ENCODE results near the gene TTC29.

DNA sequence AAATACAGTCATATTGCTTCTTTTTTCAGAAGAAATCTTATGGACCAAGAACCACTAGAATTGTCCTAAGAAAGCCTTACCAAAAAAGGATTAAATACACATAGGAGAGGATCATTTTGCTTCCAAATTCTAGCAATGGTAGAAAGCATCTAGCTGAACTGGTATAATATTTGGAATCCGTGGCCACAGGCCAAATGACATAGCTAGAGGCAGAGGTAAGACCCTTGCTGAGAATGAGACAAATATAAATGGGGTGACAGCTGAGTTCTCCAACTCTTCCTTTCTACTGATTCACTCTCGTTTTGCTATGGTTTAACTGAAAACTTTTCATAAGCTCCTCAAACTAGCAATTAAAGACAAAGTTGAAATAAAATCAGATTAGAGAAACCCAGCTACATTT is 150.0 kb downstream of the TTC29 start:
- TF ChIP-seq CTCF (IDR thresholded peaks at IDR 0.05) (no peak), ELF1 (IDR thresholded peaks at IDR 0.05) (no peak), TCF12 (IDR thresholded peaks at IDR 0.05) (no peak), RAD21 (IDR thresholded peaks at IDR 0.05; ENCODE audit: low read length) (no peak), YY1 (IDR thresholded peaks at IDR 0.05; ENCODE audit: low read depth) (no peak), EZH2phosphoT487 (IDR thresholded peaks at IDR 0.05; ENCODE audit: borderline replicate concordance, low read depth) (no peak)
- TF ChIP-seq, protein P1, sequence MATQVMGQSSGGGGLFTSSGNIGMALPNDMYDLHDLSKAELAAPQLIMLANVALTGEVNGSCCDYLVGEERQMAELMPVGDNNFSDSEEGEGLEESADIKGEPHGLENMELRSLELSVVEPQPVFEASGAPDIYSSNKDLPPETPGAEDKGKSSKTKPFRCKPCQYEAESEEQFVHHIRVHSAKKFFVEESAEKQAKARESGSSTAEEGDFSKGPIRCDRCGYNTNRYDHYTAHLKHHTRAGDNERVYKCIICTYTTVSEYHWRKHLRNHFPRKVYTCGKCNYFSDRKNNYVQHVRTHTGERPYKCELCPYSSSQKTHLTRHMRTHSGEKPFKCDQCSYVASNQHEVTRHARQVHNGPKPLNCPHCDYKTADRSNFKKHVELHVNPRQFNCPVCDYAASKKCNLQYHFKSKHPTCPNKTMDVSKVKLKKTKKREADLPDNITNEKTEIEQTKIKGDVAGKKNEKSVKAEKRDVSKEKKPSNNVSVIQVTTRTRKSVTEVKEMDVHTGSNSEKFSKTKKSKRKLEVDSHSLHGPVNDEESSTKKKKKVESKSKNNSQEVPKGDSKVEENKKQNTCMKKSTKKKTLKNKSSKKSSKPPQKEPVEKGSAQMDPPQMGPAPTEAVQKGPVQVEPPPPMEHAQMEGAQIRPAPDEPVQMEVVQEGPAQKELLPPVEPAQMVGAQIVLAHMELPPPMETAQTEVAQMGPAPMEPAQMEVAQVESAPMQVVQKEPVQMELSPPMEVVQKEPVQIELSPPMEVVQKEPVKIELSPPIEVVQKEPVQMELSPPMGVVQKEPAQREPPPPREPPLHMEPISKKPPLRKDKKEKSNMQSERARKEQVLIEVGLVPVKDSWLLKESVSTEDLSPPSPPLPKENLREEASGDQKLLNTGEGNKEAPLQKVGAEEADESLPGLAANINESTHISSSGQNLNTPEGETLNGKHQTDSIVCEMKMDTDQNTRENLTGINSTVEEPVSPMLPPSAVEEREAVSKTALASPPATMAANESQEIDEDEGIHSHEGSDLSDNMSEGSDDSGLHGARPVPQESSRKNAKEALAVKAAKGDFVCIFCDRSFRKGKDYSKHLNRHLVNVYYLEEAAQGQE (IDR thresholded peaks at IDR 0.05; ENCODE audit: low read depth, low read length), result no peak

Data from SK-N-SH (cell line).